Activated naive CD4-positive, alpha-beta T cell treated with anti-CD3 and anti-CD28 coated beads, Interleukin-2, amount 50 U/mL, for 72 hours (primary cell): ENCODE data around the gene DDOST. TPM values are rescaled to one million over a fixed set of nuclear protein-coding genes. Genes with fewer than 3 reads are reported as not detected.

Experiments
- ATAC-seq, 2 donors: fragments of 150-1000 bp; cut with Tn5 transposase; 2 replicates each; pipeline ENCODE4 v1.10.0; 2021; ENCODE audit warnings: mild to moderate bottlenecking in 2 of 2, moderate library complexity in 2 of 2
- DNase-seq, 2 donors: peaks; one replicate each; pipeline ENCODE4 v3.0.0; 2021 to 2022; ENCODE audit warnings: low spot score in 2 of 2
- H3K27ac Mint-ChIP-seq, 2 donors: one replicate each; pipeline ENCODE4 v1.8.0; 2022; ENCODE audit warnings: mild to moderate bottlenecking in 2 of 2, mixed read lengths in 2 of 2
- H3K36me3 Mint-ChIP-seq, 2 donors: one replicate each; pipeline ENCODE4 v1.8.0; 2022; ENCODE audit warnings: mixed read lengths in 2 of 2
- H3K9me3 Mint-ChIP-seq, 2 donors: one replicate each; pipeline ENCODE4 v1.8.0; 2022; ENCODE audit warnings: mixed read lengths in 2 of 2
- total RNA-seq, 2 donors: library from RNA; stranded (reverse); gene quantifications; one replicate each; pipeline ENCODE4 v1.2.3, GENCODE V29; 2022

The DDOST gene
- total RNA-seq, 2 donors from 2014 or later, result 140 to 184 TPM

GRCh38 chr1:20697563-20697962, 36.4 kb upstream of the DDOST start:
- no peaks in the 10 kb centered on the region for H3K9me3 Mint-ChIP-seq
- ATAC-seq (no peak), DNase-seq (no peak)
- H3K27ac Mint-ChIP-seq, result no peak overlapping the region
- H3K36me3 Mint-ChIP-seq, result no peaks in the 10 kb centered on the region

GRCh38 chr1:20696397-20697333, 35.5 kb upstream of the DDOST start:
- Mint-ChIP-seq H3K9me3 (no peaks in the 10 kb centered on the region), H3K27ac (peak overlapping the region; percentile 50 to 84), H3K36me3 (no peaks in the 10 kb centered on the region)
- DNase-seq, result peak; percentile 70 to 76
- ATAC-seq, result peak; percentile 91 to 93

DNA sequence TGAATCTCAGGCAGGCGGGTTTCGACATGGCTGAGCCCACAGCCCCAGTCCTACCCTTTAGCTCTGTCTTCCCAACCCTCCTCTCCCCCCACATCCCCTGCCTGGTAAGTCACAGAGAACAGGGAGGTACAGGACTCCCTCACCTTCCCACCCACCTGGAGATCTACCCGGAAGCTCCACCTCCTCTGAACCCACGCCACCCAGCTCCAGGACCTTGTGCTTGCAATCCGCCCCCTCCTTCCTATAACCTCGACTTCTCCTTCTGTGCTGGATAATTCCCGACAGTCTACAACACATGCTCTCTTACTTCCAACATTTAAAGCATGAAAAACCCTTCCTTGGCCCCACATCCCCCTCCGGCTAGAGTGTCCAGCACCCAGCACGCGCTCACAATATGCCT, 34.3 kb upstream of the DDOST start:
- H3K9me3 Mint-ChIP-seq, result no peaks in the 10 kb centered on the region
- DNase-seq, result no peak
- H3K36me3 Mint-ChIP-seq, result no peaks in the 10 kb centered on the region
- H3K27ac Mint-ChIP-seq, result peak overlapping the region; percentile 22 to 32
- no peak for ATAC-seq

- no peaks in the 10 kb centered on the region for H3K9me3 Mint-ChIP-seq
- DNase-seq (no peak), ATAC-seq (no peak)
- no peak overlapping the region for H3K27ac Mint-ChIP-seq
- no peaks in the 10 kb centered on the region for H3K36me3 Mint-ChIP-seq
Observed at GRCh38 chr1:20693623-20694022, 32.5 kb upstream of the DDOST start.

DNA sequence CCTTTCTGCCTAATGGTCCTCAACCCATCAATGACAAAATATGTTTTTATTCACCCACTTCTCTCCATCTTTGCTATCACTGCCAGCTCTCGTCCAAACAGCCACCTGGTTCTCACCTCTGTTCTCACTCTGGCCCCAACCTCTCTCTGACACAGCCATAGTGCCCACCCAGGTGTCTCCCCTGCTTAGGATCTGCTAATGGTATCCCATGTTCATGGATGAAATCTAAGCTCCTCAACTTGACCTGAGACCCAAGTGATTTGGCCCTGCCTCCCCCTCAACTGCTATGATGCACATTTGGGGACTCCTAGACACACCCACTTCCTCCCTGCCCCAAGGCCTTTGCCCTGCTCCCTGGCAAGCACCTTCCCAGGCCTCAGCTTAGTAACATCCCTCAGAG, 30.7 kb upstream of the DDOST start:
- DNase-seq (no peak), ATAC-seq (no peak)
- H3K27ac Mint-ChIP-seq, result no peak overlapping the region

DNA sequence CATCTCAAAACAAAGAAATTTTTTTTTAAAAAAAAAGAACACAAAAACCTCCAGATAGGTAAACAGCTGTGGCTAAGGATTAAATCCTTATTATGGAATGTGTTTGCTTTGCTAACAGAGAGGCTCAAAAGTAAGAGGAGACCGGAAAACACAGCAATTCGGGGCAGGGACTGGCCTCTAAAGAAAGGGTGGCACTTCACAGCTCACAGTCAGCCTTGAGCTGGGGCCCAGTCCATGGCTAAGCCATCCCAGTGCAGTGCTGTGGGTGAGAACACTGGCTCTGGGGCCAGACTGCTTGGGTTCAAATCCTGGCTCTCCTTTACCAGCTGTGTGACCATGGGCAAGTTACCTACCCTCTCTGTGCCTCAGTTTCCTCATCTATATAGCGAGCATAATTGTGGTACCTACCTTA, 28.5 kb upstream of the DDOST start:
- no peak for ATAC-seq
- no peak overlapping the region for H3K27ac Mint-ChIP-seq

More for the DNA sequence above, 30.7 kb upstream of the DDOST start:
- no peaks in the 10 kb centered on the region for H3K36me3 Mint-ChIP-seq
- H3K9me3 Mint-ChIP-seq, result no peaks in the 10 kb centered on the region

GRCh38 chr1:20686883-20687725, 25.9 kb upstream of the DDOST start:
- Mint-ChIP-seq H3K36me3 (no peaks in the 10 kb centered on the region), H3K27ac (no peak overlapping the region), H3K9me3 (no peaks in the 10 kb centered on the region)
- DNase-seq (no peak), ATAC-seq (no peak)

More for the DNA sequence above, 28.5 kb upstream of the DDOST start:
- no peaks in the 10 kb centered on the region for H3K36me3 Mint-ChIP-seq
- DNase-seq, result no peak
- H3K9me3 Mint-ChIP-seq, result no peaks in the 10 kb centered on the region

DNA sequence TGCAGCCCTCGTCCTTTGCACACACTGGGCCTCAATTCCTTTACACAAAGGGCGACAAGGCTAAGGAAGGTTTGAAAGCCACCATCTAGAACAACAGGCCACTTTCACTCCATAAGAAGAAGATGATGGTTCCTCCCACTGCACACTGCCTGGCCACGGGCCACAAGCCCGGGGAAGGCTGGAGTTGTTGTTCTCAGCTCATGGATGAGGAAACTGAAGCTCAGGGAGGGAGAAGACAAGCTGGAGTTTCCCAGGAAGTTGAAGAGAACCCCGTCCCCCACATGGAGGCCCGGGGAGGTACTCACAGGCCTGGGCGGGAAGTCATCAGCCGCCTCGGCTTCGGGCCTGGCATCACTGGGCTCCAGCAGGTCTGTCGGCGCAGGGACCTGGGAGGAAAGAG, 24.6 kb upstream of the DDOST start:
- no peak for DNase-seq
- no peaks in the 10 kb centered on the region for H3K9me3 Mint-ChIP-seq
- no peak for ATAC-seq
- H3K27ac Mint-ChIP-seq, result no peak overlapping the region
- H3K36me3 Mint-ChIP-seq, result no peaks in the 10 kb centered on the region

DNA sequence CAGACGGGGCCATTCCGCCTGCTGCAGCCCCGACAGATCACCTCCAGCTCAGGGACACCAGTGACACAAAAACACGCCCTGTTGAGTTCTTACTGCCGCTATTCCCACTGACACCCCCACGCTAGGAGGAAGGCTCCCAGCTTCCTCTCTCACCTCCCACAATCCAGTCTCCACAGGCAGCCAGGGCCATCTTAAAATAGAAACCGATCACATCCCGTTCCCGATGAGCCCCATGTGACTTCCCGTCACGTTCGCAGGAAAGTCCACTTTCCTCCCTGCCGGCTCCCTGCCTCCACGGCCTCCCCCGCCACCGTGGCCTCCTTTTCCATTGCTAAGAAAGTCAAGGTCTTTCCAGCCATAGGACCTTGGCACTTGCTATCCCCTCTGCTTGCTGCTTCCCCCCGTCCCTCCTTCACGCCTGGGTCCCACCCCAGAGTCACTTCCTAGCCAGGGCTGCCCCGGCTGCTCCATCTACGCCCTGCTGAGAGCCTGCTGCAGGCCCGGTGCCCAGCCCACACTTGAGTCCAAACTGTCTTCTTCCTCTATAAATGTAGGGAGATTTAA, 24.0 kb upstream of the DDOST start:
- H3K27ac Mint-ChIP-seq, result peak overlapping the region in 1 of 2 donors; percentile 26
- no peaks in the 10 kb centered on the region for H3K9me3 Mint-ChIP-seq
- ATAC-seq (no peak), DNase-seq (no peak)
- H3K36me3 Mint-ChIP-seq, result no peaks in the 10 kb centered on the region

DNA sequence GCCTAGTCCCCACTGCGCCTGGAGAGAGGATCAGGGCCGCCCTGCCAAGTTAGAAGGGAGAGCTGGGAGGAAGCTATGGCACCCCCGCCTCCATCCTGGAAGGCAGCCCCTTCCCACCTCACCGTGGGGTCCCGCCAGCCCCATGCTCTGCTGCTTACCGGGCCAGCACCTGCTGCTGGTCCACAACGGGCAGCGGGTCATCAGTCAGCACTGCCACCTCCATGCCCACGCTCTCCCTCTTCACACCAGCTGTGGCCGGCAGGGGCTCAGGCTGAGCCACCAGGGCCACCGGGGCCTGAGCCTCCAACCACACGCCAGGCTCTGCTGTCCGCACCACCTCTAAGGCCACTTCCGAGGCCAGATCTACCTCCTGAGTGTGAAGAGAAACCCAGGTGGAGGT, 23.5 kb upstream of the DDOST start:
- H3K27ac Mint-ChIP-seq, result peak overlapping the region in 1 of 2 donors; percentile 26
- ATAC-seq (no peak), DNase-seq (no peak)
- H3K36me3 Mint-ChIP-seq, result no peaks in the 10 kb centered on the region
- H3K9me3 Mint-ChIP-seq, result no peaks in the 10 kb centered on the region

GRCh38 chr1:20684050-20684620, 23.0 kb upstream of the DDOST start:
- Mint-ChIP-seq H3K36me3 (no peaks in the 10 kb centered on the region), H3K9me3 (no peaks in the 10 kb centered on the region), H3K27ac (peak overlapping the region in 1 of 2 donors; percentile 44)
- no peak for DNase-seq
- ATAC-seq, result no peak

DNA sequence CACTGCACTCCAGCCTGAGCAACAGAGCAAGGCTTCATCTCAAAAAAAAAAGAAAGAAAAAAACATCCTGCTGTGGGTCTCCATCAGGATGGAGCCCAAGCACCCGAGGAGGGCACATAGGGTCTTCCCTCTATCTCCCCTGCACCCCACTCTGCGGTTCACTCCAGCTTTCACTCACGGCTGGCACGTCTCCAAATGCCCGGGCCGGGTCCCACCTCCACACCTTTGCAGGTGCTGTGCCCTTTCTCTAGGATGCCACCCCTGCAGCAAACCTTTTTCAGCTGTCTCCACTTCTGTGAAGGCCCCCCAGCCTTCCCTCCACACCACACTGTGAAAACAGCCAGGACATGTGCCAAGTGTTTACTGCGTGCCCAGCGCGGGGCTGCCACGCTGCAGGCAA, 22.4 kb upstream of the DDOST start:
- DNase-seq, result no peak
- Mint-ChIP-seq H3K9me3 (peaks cover 0 to 1% of the 10 kb centered on the region in 2 donors), H3K27ac (no peak overlapping the region), H3K36me3 (peaks cover 0 to 2% of the 10 kb centered on the region in 2 donors)
- ATAC-seq, result no peak

- Mint-ChIP-seq H3K9me3 (peaks cover 3 to 9% of the 10 kb centered on the region in 2 donors), H3K36me3 (peaks cover 0 to 10% of the 10 kb centered on the region in 2 donors), H3K27ac (no peak overlapping the region)
- ATAC-seq (no peak), DNase-seq (no peak)
Observed at GRCh38 chr1:20682571-20683236, 21.5 kb upstream of the DDOST start.

GRCh38 chr1:20681999-20682398, 20.8 kb upstream of the DDOST start:
- Mint-ChIP-seq H3K27ac (no peak overlapping the region), H3K9me3 (peaks cover 4 to 15% of the 10 kb centered on the region in 2 donors), H3K36me3 (peaks cover 2 to 17% of the 10 kb centered on the region in 2 donors)
- DNase-seq, result no peak
- ATAC-seq, result no peak

DNA sequence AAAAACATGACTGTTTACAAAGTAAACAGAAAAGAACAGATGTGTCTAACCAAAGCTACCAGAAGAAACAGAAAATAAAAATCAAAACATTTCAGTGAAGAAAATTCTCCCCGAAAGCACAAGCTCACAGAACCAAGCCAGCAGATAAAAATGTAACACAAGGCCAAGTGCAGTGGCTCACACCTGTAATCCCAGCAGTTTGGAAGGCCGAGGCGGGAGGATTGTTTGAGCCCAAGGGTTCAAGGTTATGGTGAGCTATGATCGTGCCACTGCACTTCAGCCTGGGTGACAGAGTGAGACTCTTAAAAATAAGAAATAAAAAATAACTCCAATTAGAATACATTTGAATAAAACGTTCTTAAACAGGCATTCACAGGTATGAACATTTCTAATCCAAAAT, 19.1 kb upstream of the DDOST start:
- Mint-ChIP-seq H3K27ac (peak overlapping the region in 1 of 2 donors; percentile 66), H3K9me3 (peaks cover 4 to 15% of the 10 kb centered on the region in 2 donors), H3K36me3 (peaks cover 4 to 19% of the 10 kb centered on the region in 2 donors)
- no peak for ATAC-seq
- no peak for DNase-seq

DNA sequence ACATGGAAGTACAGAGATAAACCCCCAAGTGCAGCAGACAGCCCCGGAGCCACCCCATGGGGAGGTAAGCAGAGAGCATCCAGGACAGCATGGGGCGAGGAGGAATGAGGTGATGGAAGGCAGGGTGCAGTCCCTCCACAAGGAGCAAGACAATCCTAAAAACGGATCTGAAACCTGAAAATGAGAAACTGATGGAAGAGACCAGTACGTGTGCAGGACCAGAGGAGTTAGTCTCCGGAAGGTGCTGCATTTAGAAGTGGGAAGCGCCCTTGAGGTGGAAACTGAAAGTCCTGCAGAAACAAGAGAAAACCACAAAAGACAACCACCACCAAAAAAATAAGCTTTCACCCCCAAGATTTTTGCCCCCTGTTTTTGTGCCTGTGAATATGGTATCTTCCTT, 17.4 kb upstream of the DDOST start:
- H3K36me3 Mint-ChIP-seq, result peaks cover 4 to 19% of the 10 kb centered on the region in 2 donors
- H3K27ac Mint-ChIP-seq, result no peak overlapping the region
- no peak for DNase-seq
- ATAC-seq, result peak; percentile 51 to 90
- H3K9me3 Mint-ChIP-seq, result peaks cover 4 to 15% of the 10 kb centered on the region in 2 donors
